Measurements from ENCODE around the gene FADS3. TPM values are rescaled to one million over a fixed set of nuclear protein-coding genes. Genes with fewer than 3 reads are reported as not detected.

Gene FADS3
- total and polyA plus RNA-seq, 9 donors: 10.6 to 85.8 (median 41.3) TPM

DNA sequence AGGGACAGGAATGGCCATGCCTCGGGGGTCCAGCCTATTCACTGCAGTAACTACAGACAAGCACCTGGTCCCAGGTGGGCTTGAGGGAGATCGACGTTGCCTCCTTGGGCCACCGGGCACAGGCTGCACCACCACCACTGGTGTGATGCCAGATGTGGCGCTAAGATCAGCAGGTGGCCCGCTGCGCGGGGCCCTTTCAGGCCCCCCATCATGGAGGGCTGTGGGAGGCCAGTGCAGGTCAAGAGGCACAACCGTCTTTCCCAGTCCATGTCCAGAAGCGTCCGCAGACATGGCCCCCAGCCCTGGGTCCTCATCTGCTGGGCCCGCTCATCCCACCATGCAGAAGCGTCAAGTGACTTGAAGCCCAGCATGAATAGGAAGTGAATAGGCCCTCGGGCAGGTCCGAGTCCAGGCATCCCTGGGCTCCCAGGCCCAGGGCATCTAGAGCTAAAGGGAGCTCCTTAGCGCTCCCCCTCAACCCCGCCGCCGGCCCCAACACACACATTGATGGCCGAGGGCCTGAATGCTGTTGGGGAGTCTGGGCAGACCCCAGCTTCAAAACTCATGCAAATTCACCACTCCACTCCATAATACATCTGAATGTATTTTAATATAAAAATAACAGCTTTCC is 18.3 kb downstream of the FADS3 start:
- intact Hi-C loops (cut with DNase I): loop anchor here in 3 of 4 donors (5.0 to 10.0 kb wide), 3 partner anchors 68 to 439 kb away; no protein-coding TSS in a partner anchor
- no peak overlapping the region for H3K4me3 ChIP-seq

DNA sequence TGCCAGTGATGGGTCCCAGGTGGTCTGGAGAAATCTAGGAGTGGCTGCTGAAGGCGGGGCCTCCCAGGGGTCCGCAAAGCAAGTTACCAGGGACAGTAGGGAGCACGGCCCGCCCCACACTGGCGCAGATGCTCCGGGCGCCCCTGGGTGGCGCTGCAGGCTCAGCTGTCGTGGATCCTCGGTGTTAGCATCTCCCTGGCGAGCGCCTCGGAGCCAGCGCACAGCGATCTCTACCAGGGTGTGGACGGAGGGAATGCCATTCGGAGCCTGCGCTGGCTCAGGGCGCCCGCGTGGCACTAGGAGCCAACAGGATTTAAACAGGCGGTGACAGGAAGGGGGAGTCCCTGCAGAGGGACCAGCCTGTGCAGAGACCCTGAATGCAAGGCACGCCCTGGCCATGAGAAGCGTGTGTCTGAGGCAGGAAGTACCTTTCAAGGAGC is 20.2 kb downstream of the FADS3 start:
- Histone ChIP-seq H3K4me1 (ENCODE audit: insufficient read depth) (peaks cover 4% of the 10 kb centered on the region), H3K4me3 (no peak overlapping the region)
- TF ChIP-seq, protein P1, sequence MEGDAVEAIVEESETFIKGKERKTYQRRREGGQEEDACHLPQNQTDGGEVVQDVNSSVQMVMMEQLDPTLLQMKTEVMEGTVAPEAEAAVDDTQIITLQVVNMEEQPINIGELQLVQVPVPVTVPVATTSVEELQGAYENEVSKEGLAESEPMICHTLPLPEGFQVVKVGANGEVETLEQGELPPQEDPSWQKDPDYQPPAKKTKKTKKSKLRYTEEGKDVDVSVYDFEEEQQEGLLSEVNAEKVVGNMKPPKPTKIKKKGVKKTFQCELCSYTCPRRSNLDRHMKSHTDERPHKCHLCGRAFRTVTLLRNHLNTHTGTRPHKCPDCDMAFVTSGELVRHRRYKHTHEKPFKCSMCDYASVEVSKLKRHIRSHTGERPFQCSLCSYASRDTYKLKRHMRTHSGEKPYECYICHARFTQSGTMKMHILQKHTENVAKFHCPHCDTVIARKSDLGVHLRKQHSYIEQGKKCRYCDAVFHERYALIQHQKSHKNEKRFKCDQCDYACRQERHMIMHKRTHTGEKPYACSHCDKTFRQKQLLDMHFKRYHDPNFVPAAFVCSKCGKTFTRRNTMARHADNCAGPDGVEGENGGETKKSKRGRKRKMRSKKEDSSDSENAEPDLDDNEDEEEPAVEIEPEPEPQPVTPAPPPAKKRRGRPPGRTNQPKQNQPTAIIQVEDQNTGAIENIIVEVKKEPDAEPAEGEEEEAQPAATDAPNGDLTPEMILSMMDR (IDR thresholded peaks at IDR 0.05): peak; percentile 59 to 90 (median 89)
- TF ChIP-seq EP300 (IDR thresholded peaks at IDR 0.05) (no peak), POLR2A (IDR thresholded peaks at IDR 0.05) (no peak)

More for the DNA sequence above, 18.3 kb downstream of the FADS3 start:
- H3K4me1 ChIP-seq (ENCODE audit: insufficient read depth): peaks cover 4% of the 10 kb centered on the region
- no peaks in the 10 kb centered on the region for H3K27me3 ChIP-seq
- 87 to 90% (median 89%) methylated on average over 19 to 20 of the region's 20 CpGs for WGBS, 3 donors
- no peaks in the 10 kb centered on the region for H3K9me3 ChIP-seq
- no peaks in the 10 kb centered on the region for H3K36me3 ChIP-seq
- DNase-seq: no peak
- TF ChIP-seq POLR2A (IDR thresholded peaks at IDR 0.05): no peak
- TF ChIP-seq, protein P1 (IDR thresholded peaks at IDR 0.05): no peak
- no peak for TF ChIP-seq EP300 (IDR thresholded peaks at IDR 0.05)
- H3K27ac ChIP-seq: no peak overlapping the region

DNA sequence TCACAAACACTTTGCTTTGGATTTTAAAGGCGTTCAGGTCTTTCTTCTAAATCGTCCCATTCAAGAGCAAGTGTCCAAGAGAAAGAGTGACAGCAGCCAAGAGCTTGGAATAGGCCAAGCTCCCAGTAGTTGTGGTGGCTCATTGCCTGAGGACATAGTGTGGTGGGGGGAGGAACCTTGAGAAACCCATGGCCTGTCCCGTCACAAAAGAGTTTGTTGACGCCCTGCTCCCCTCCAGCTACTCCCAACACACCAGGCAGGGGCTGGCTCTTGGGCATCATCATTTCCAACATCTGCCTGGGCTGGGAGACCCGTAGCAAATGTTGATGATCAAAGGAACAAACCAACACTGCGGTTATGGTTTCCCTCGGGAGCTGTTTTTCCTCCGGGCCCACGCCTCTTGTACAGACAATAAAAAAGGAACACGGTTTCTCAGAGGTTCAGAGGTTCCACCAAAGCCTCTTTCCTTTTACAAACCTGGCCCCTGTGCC is 20.8 kb downstream of the FADS3 start:
- no peak for DNase-seq
- no peaks in the 10 kb centered on the region for H3K36me3 ChIP-seq
- H3K27ac ChIP-seq: peak overlapping the region in 1 of 2 donors; percentile 19
- intact Hi-C loops (cut with DNase I): loop anchor here in 3 of 4 donors (5.0 to 10.0 kb wide), 3 partner anchors 66 to 442 kb away; no protein-coding TSS in a partner anchor
- H3K9me3 ChIP-seq: no peaks in the 10 kb centered on the region
- TF ChIP-seq EP300 (IDR thresholded peaks at IDR 0.05): no peak
- TF ChIP-seq POLR2A (IDR thresholded peaks at IDR 0.05): no peak
- TF ChIP-seq, protein P1 (IDR thresholded peaks at IDR 0.05): no peak
- H3K4me3 ChIP-seq: no peak overlapping the region
- WGBS, 3 donors: 35 to 43% (median 35%) methylated on average over 9 to 10 of the region's 10 CpGs
- no peaks in the 10 kb centered on the region for H3K27me3 ChIP-seq
- peaks cover 4% of the 10 kb centered on the region for H3K4me1 ChIP-seq (ENCODE audit: insufficient read depth)

More for the DNA sequence above, 20.2 kb downstream of the FADS3 start:
- intact Hi-C loops (cut with DNase I): loop anchor here in 3 of 4 donors (5.0 to 10.0 kb wide), 3 partner anchors 66 to 441 kb away; no protein-coding TSS in a partner anchor
- no peaks in the 10 kb centered on the region for H3K36me3 ChIP-seq
- DNase-seq: peak; percentile 69 to 86 (median 79)
- peak overlapping the region in 1 of 2 donors; percentile 19 for H3K27ac ChIP-seq
- no peaks in the 10 kb centered on the region for H3K9me3 ChIP-seq
- H3K27me3 ChIP-seq: no peaks in the 10 kb centered on the region
- WGBS, 3 donors: 2 to 3% (median 3%) methylated on average over 24 of the region's 24 CpGs

DNA sequence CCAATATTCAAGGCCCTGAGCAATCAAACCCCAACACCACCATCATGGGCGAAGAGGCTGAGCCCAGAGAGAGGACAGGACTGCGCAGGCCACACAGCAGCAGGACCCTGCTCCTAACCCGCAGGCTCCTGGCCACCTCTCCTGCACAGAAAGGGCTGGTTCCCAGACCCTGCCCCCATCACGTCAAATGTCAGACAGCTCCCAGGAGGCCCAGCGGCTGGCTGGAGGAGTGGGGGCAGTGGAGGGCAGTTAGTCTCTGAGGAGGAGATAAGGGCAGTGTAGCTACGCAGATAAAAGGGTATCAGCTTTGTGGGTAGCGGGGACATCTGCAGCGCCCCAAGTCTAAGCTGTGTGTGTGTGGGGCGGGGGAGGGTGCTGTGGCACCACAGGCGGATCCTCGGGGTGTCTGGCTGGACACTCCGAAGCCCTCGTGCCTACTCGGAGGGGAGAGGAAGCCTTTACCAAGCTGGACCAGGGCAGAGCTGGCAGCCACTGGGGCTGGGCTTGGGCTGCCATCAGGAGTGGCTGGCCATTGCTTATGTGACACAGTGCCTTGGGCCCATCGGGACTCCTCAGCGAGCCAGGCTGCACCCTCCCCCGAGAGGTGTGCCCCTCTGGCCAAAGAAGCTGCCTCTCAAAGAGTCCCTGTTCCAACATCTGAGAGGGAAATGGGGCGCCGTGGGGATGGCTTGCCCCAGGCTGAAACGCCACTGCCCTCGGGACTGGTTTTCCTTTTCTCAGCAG is 21.5 kb downstream of the FADS3 start:
- no peaks in the 10 kb centered on the region for H3K27me3 ChIP-seq
- no peak overlapping the region for H3K4me3 ChIP-seq
- no peaks in the 10 kb centered on the region for H3K36me3 ChIP-seq
- no peak overlapping the region for H3K27ac ChIP-seq
- no peak for DNase-seq
- no peaks in the 10 kb centered on the region for H3K9me3 ChIP-seq
- intact Hi-C loops (cut with DNase I): loop anchor here in 3 of 4 donors (5.0 to 10.0 kb wide), 3 partner anchors 65 to 442 kb away; no protein-coding TSS in a partner anchor
- H3K4me1 ChIP-seq (ENCODE audit: insufficient read depth): peaks cover 4% of the 10 kb centered on the region
- 55 to 62% (median 57%) methylated on average over 21 of the region's 21 CpGs for WGBS, 3 donors
- TF ChIP-seq, protein P1 (IDR thresholded peaks at IDR 0.05): no peak
- TF ChIP-seq EP300 (IDR thresholded peaks at IDR 0.05) (no peak), POLR2A (IDR thresholded peaks at IDR 0.05) (no peak)

Measured in ovary (tissue), 9 donors.